H1 (cell line): Measurements from ENCODE around the gene COQ8A. TPM values are rescaled to one million over a fixed set of nuclear protein-coding genes. Genes with fewer than 3 reads are reported as not detected.

Experiments
- CTCF ChIA-PET: fragments of 300-600 bp; sonication (Branson Sonifier 250); formaldehyde crosslinking; loops from one replicate; lab custom pipeline; 2021; ENCODE audit not compliant: partially characterized antibody; lab: Charles Lee
- POLR2A ChIA-PET: fragments of 300-600 bp; sonication (Branson Sonifier 250); formaldehyde crosslinking; loops from one replicate; lab custom pipeline; 2021; ENCODE audit warnings: inconsistent platforms; ENCODE audit not compliant: partially characterized antibody; lab: Charles Lee
- DNase-seq, 2 experiments: peaks; one replicate each; pipeline versions ENCODE4 v3.0.0 to v3.0.0-alpha.2; 2010 to 2022; ENCODE audit warnings: low spot score in 2 of 2, low read depth in 1 of 2, mixed read lengths in 1 of 2
- FAIRE-seq: peaks from 2 replicates; lab custom pipeline; 2011; peaks lifted over from hg19 to GRCh38; lab: Jason Lieb, UNC
- H2AFZ ChIP-seq: 2 replicates; pipeline ENCODE4 v1.8.1; 2012; ENCODE audit warnings: low read length, inconsistent platforms
- H2AK5ac ChIP-seq: 2 replicates; pipeline ENCODE4 v1.6.1; 2013; ENCODE audit warnings: low read depth, low read length
- H2BK120ac ChIP-seq: replicated peaks from 2 replicates; pipeline ENCODE3; 2013; ENCODE audit warnings: low read depth, low read length, inconsistent platforms
- H2BK12ac ChIP-seq: 2 replicates; pipeline ENCODE4 v1.6.1; 2013; ENCODE audit warnings: low read depth, low read length
- H2BK15ac ChIP-seq: 2 replicates; pipeline ENCODE4 v1.6.1; 2013; ENCODE audit warnings: low read length
- H2BK20ac ChIP-seq: 2 replicates; pipeline ENCODE4 v1.6.1; 2013; ENCODE audit warnings: low read length
- H2BK5ac ChIP-seq: 2 replicates; pipeline ENCODE4 v1.6.1; 2013; ENCODE audit warnings: low read depth, low read length
- H3K14ac ChIP-seq: 2 replicates; pipeline ENCODE4 v1.6.1; 2013; ENCODE audit warnings: inconsistent platforms; ENCODE audit not compliant: insufficient read length
- H3K18ac ChIP-seq: 2 replicates; pipeline ENCODE4 v1.6.1; 2013; ENCODE audit warnings: low read length; ENCODE audit errors: extremely low read depth
- H3K23ac ChIP-seq: 2 replicates; pipeline ENCODE4 v1.6.1; 2013; ENCODE audit warnings: inconsistent platforms; ENCODE audit not compliant: insufficient read length
- H3K23me2 ChIP-seq: 2 replicates; pipeline ENCODE4 v1.6.1; 2013; ENCODE audit warnings: low read depth, low read length
- H3K27ac ChIP-seq: 2 replicates; pipeline ENCODE4 v1.6.1; 2011; ENCODE audit warnings: low read depth, low read length, inconsistent platforms
- H3K27me3 ChIP-seq, 4 experiments: replicated peaks in 1 of 4; 1 replicate in 1 of 4; 2 replicates in 3 of 4; pipeline versions ENCODE4 v1.6.1 to v1.8.1; 2011 to 2013; ENCODE audit warnings: low read length in 3 of 4, mild to moderate bottlenecking in 3 of 4, inconsistent platforms in 2 of 4, mixed read lengths in 2 of 4, moderate library complexity in 1 of 4; ENCODE audit not compliant: control insufficient read depth in 3 of 4, insufficient read depth in 3 of 4; ENCODE audit errors: extremely low read depth in 1 of 4
- H3K36me3 ChIP-seq, 4 experiments: 2 replicates each; pipeline versions ENCODE4 v1.6.1 to v1.8.1; 2011 to 2013; ENCODE audit warnings: mild to moderate bottlenecking in 4 of 4, low read length in 3 of 4, moderate library complexity in 2 of 4, control low read depth in 1 of 4, inconsistent platforms in 1 of 4; ENCODE audit not compliant: insufficient read depth in 4 of 4, control insufficient read depth in 2 of 4
- H3K4ac ChIP-seq: replicated peaks from 2 replicates; pipeline ENCODE3; 2013; ENCODE audit warnings: low read length, low read depth, mixed read lengths, inconsistent platforms; ENCODE audit not compliant: insufficient read length
- H3K4me1 ChIP-seq, 4 experiments: replicated peaks in 1 of 4; 1 replicate in 1 of 4; 2 replicates in 3 of 4; pipeline versions ENCODE4 v1.6.1 to v1.8.1; 2011 to 2013; ENCODE audit warnings: low read length in 3 of 4, inconsistent platforms in 2 of 4, mixed read lengths in 1 of 4; ENCODE audit not compliant: insufficient read depth in 4 of 4, control insufficient read depth in 3 of 4
- H3K4me2 ChIP-seq, 2 experiments: 2 replicates each; pipeline versions ENCODE4 v1.6.1 to v1.8.1; 2011 to 2013; ENCODE audit warnings: low read depth in 2 of 2, low read length in 2 of 2, control low read depth in 1 of 2, inconsistent platforms in 1 of 2, mild to moderate bottlenecking in 1 of 2; ENCODE audit not compliant: insufficient read depth in 1 of 2
- H3K4me3 ChIP-seq, 4 experiments: fragments of 200-600, 300-600 bp in 1 of 4; sonication (generic), shearing (Covaris generic), sonication (Bioruptor Twin) in 1 of 4; 2 replicates each; pipeline versions ENCODE4 v1.5.1 to v1.8.1; 2011 to 2016; ENCODE audit warnings: low read length in 4 of 4, low read depth in 3 of 4, control low read depth in 2 of 4, inconsistent platforms in 2 of 4, mild to moderate bottlenecking in 2 of 4, mixed read lengths in 1 of 4, moderate library complexity in 1 of 4; ENCODE audit not compliant: insufficient read depth in 2 of 4; ENCODE audit errors: extremely low read depth in 1 of 4
- H3K56ac ChIP-seq: replicated peaks from 2 replicates; pipeline ENCODE3; 2013; ENCODE audit warnings: low read depth, mild to moderate bottlenecking, mixed read lengths, low read length, inconsistent platforms; ENCODE audit not compliant: insufficient read length
- H3K79me1 ChIP-seq: 2 replicates; pipeline ENCODE4 v1.6.1; 2013; ENCODE audit warnings: low read depth, low read length, control low read depth
- H3K79me2 ChIP-seq, 2 experiments: 2 replicates each; pipeline versions ENCODE4 v1.6.1 to v1.8.1; 2012 to 2013; ENCODE audit warnings: low read length in 2 of 2, mild to moderate bottlenecking in 2 of 2, inconsistent platforms in 1 of 2; ENCODE audit not compliant: insufficient read depth in 2 of 2, control insufficient read depth in 1 of 2
- H3K9ac ChIP-seq, 4 experiments: replicated peaks in 1 of 4; 1 replicate in 1 of 4; 2 replicates in 3 of 4; pipeline versions ENCODE4 v1.6.1 to v1.8.1; 2011 to 2013; ENCODE audit warnings: low read depth in 3 of 4, low read length in 3 of 4, control low read depth in 2 of 4, mild to moderate bottlenecking in 2 of 4, moderate library complexity in 2 of 4, inconsistent platforms in 1 of 4; ENCODE audit errors: extremely low read depth in 1 of 4
- H3K9me3 ChIP-seq, 2 experiments: 2 replicates each; pipeline versions ENCODE4 v1.6.1 to v1.8.1; 2012 to 2013; ENCODE audit warnings: mild to moderate bottlenecking in 2 of 2, moderate library complexity in 2 of 2, control low read depth in 1 of 2, inconsistent platforms in 1 of 2, low read depth in 1 of 2, low read length in 1 of 2, mixed read lengths in 1 of 2; ENCODE audit not compliant: insufficient read depth in 2 of 2
- H4K20me1 ChIP-seq, 2 experiments: replicated peaks in 1 of 2; 2 replicates each; pipeline versions ENCODE3 to v1.8.1; 2011 to 2013; ENCODE audit warnings: inconsistent platforms in 2 of 2, low read length in 2 of 2, mild to moderate bottlenecking in 1 of 2; ENCODE audit not compliant: insufficient read depth in 2 of 2, control insufficient read depth in 1 of 2
- H4K5ac ChIP-seq: 2 replicates; pipeline ENCODE4 v1.6.1; 2013; ENCODE audit warnings: low read length, low read depth, mixed read lengths, inconsistent platforms; ENCODE audit not compliant: insufficient read length
- H4K8ac ChIP-seq: 2 replicates; pipeline ENCODE4 v1.8.0; 2013; ENCODE audit warnings: mild to moderate bottlenecking, moderate library complexity, low read length, inconsistent platforms; ENCODE audit not compliant: insufficient read depth; ENCODE audit errors: extremely low read depth
- H4K91ac ChIP-seq: replicated peaks from 2 replicates; pipeline ENCODE3; 2013; ENCODE audit warnings: low read length, mixed read lengths, inconsistent platforms; ENCODE audit not compliant: insufficient read length
- CBX8 ChIP-seq: fragments of 300-800, 300-1000 bp; sonication (generic); IDR thresholded peaks from 2 replicates; pipeline ENCODE4 v1.7.1; 2016; ENCODE audit warnings: low read depth, low read length, borderline replicate concordance
- CREB1 ChIP-seq: IDR thresholded peaks from 2 replicates; pipeline ENCODE4 v1.6.1; 2012; ENCODE audit warnings: inconsistent platforms
- E2F6 ChIP-seq: IDR thresholded peaks from 2 replicates; pipeline ENCODE4 v1.6.1; 2012; ENCODE audit warnings: inconsistent platforms
- FOSL1 ChIP-seq: IDR thresholded peaks from 2 replicates; pipeline ENCODE4 v1.6.1; 2011; ENCODE audit warnings: mild to moderate bottlenecking, low read depth, low read length, moderate library complexity; ENCODE audit not compliant: insufficient read depth
- TAF7 ChIP-seq: optimal IDR thresholded peaks from 2 replicates; pipeline ENCODE3; 2011; ENCODE audit warnings: low read depth, mild to moderate bottlenecking, inconsistent platforms, low read length, moderate library complexity, borderline replicate concordance
- USF2 ChIP-seq: IDR thresholded peaks from 2 replicates; pipeline ENCODE4 v1.6.1; 2011; ENCODE audit warnings: low read length, improper control_type of control experiment
- WGBS, 2 experiments: shearing (Covaris generic) in 1 of 2; methylation state at CpG; one replicate each; pipeline versions ENCODE4 v1.1.6 to v1.1.7; 2013 to 2015; ENCODE audit warnings: low lambda C conversion rate in 2 of 2, mixed read lengths in 2 of 2, inconsistent platforms in 1 of 2, low coverage in 1 of 2, missing lambda C conversion rate in 1 of 2; ENCODE audit not compliant: insufficient replicate concordance in 2 of 2, insufficient coverage in 1 of 2, insufficient read length in 1 of 2; ENCODE audit errors: extremely low coverage in 1 of 2, missing lambda C conversion rate in 1 of 2; 5-methylcytosine and 5-hydroxymethylcytosine counted together
- polyA plus RNA-seq, 7 experiments: library from polyadenylated mRNA; depleted of rRNA in 3 of 7; stranded (reverse) in 5 of 7; unstranded in 2 of 7; fragments of >200 nt in 5 of 7; fragments of 200-250 nt in 2 of 7; gene quantifications; 1 replicate in 5 of 7; 2 replicates in 1 of 7; 4 replicates in 1 of 7; pipeline versions ENCODE4 v1.2.1 to v1.2.3, GENCODE V29; 2011 to 2013; ENCODE audit warnings: missing spikeins in 2 of 7, mixed read lengths in 2 of 7
- total RNA-seq: library from RNA; stranded (reverse); fragmentation: NEBNext Ultra II Directional; extraction: Animal tissue kit (Norgen Biotek cat#: 25700); gene quantifications from 2 replicates; pipeline ENCODE4 v1.2.1, GENCODE V29; 2021

Gene COQ8A
- total and polyA plus RNA-seq, 2 of the 8 experiments (the other 6 are each of a cell fraction or from before 2014, with no cell fraction given): 28.5 to 38.9 TPM

GRCh38 chr1:227004796-227005195 lies 64.7 kb downstream of the COQ8A start:
- POLR2A ChIA-PET: no interaction called here
- H2BK5ac ChIP-seq: no peak overlapping the region
- no peaks in the 10 kb centered on the region for H3K79me2 ChIP-seq
- H3K79me1 ChIP-seq: no peaks in the 10 kb centered on the region
- no peak overlapping the region for H3K4ac ChIP-seq
- no peaks in the 10 kb centered on the region for H3K4me1 ChIP-seq
- H2BK12ac ChIP-seq: no peak overlapping the region
- H3K9ac ChIP-seq: no peak overlapping the region
- no peak overlapping the region for H2BK15ac ChIP-seq
- no peak overlapping the region for H2BK120ac ChIP-seq
- no peak overlapping the region for H2BK20ac ChIP-seq
- peaks cover 0 to 3% of the 10 kb centered on the region in 2 experiments for H4K20me1 ChIP-seq
- no peak for TF ChIP-seq TAF7
- TF ChIP-seq USF2: no peak
- no peak for TF ChIP-seq FOSL1
- TF ChIP-seq CREB1: no peak
- TF ChIP-seq CBX8: no peak
- no peak for TF ChIP-seq E2F6
- no peak overlapping the region for H3K4me2 ChIP-seq
- H3K18ac ChIP-seq: no peak overlapping the region
- H4K5ac ChIP-seq: no peak overlapping the region
- no peaks in the 10 kb centered on the region for H3K9me3 ChIP-seq
- FAIRE-seq: no peak
- no peak overlapping the region for H3K14ac ChIP-seq
- H3K23me2 ChIP-seq: no peaks in the 10 kb centered on the region
- H4K91ac ChIP-seq: no peak overlapping the region
- no peak overlapping the region for H2AFZ ChIP-seq
- H3K27ac ChIP-seq: no peak overlapping the region
- H3K27me3 ChIP-seq: no peaks in the 10 kb centered on the region
- no peak overlapping the region for H3K23ac ChIP-seq
- 95% methylated on average over 8 of the region's 8 CpGs; no CpG with 5 or more reads in 1 of the 2 experiments for WGBS, 2 experiments
- no peak for DNase-seq
- no peak overlapping the region for H3K4me3 ChIP-seq
- no peak overlapping the region for H3K56ac ChIP-seq
- H3K36me3 ChIP-seq: no peaks in the 10 kb centered on the region
- CTCF ChIA-PET: no interaction called here
- no peak overlapping the region; the same call in 1 of the 2 replicates for H4K8ac ChIP-seq
- H2AK5ac ChIP-seq: no peak overlapping the region
